Kidney (tissue), 14 donors: Measurements from ENCODE around the gene WDR46. TPM values are rescaled to one million over a fixed set of nuclear protein-coding genes. Genes with fewer than 3 reads are reported as not detected.

Experiments
- DNase-seq, 5 donors: peaks; one replicate each; pipeline ENCODE4 v3.0.0-alpha.2; 2013 to 2020
- FAIRE-seq: peaks from 2 replicates; lab custom pipeline; 2012; peaks lifted over from hg19 to GRCh38; lab: Jason Lieb, UNC
- H3K27ac ChIP-seq, 2 donors: one replicate each; pipeline ENCODE4 v1.7.0; 2013; ENCODE audit warnings: low read depth in 2 of 2, low read length in 2 of 2, inconsistent platforms in 1 of 2
- H3K27me3 ChIP-seq: one replicate; pipeline ENCODE4 v1.7.1; 2013; ENCODE audit warnings: low read length, inconsistent platforms; ENCODE audit not compliant: control insufficient read depth, insufficient read depth
- H3K36me3 ChIP-seq, 3 donors: one replicate each; pipeline versions ENCODE4 v1.7.0 to v1.7.1; 2013; ENCODE audit warnings: low read length in 3 of 3, control low read depth in 1 of 3, inconsistent platforms in 1 of 3; ENCODE audit not compliant: insufficient read depth in 3 of 3, control insufficient read depth in 2 of 3
- H3K4me1 ChIP-seq, 3 donors: one replicate each; pipeline versions ENCODE4 v1.7.0 to v1.7.1; 2013; ENCODE audit warnings: low read length in 3 of 3, inconsistent platforms in 1 of 3, low read depth in 1 of 3; ENCODE audit not compliant: control insufficient read depth in 2 of 3, insufficient read depth in 2 of 3
- H3K4me3 ChIP-seq, 3 donors: one replicate each; pipeline versions ENCODE4 v1.7.0 to v1.8.1; 2013; ENCODE audit warnings: low read length in 3 of 3, control low read depth in 1 of 3, inconsistent platforms in 1 of 3
- H3K9ac ChIP-seq, 3 donors: one replicate each; pipeline versions ENCODE4 v1.7.0 to v1.7.1; 2013; ENCODE audit warnings: low read length in 3 of 3, control low read depth in 1 of 3, inconsistent platforms in 1 of 3
- H3K9me3 ChIP-seq, 3 donors: one replicate each; pipeline versions ENCODE4 v1.7.0 to v1.7.1; 2013; ENCODE audit warnings: low read length in 3 of 3, control low read depth in 1 of 3, inconsistent platforms in 1 of 3; ENCODE audit not compliant: control insufficient read depth in 2 of 3, insufficient read depth in 1 of 3
- CTCF ChIP-seq: IDR thresholded peaks from 3 replicates; pipeline ENCODE4 v1.5.1; 2012; ENCODE audit warnings: mild to moderate bottlenecking, moderate library complexity, borderline replicate concordance; ENCODE audit not compliant: insufficient read depth; ENCODE audit errors: extremely low read depth
- intact Hi-C: fragments of 100-400 bp; cut with DNase I; formaldehyde crosslinking; loops from one replicate; pipeline ENCODE4 v1.11.1; 2022
- polyA plus RNA-seq: library from polyadenylated mRNA; stranded (reverse); fragments of 350-450 nt; fragmentation: Illumina TruSeq; extraction: RNeasy Lipid Tissue Mini Kit (QIAGEN cat#74804); gene quantifications from one replicate; pipeline ENCODE4 v1.2.3, GENCODE V29; 2014; ENCODE audit warnings: low read depth, low replicate concordance; ENCODE audit not compliant: insufficient read depth
- total RNA-seq: library from RNA; stranded (reverse); fragmentation: NEBNext Ultra II Directional; extraction: Animal tissue kit (Norgen Biotek cat#: 25700); gene quantifications from one replicate; pipeline ENCODE4 v1.2.1, GENCODE V29; 2021
- donor health status: control.
- donor health status: control.
- donor health status: control.
- donor health status: control.
- donor health status: control.
- donor health status: DM: yes; HTN: yes; CAD: no.
- donor health status: Normal renal cell carcinoma (clear cell type).

WDR46 gene
- total and polyA plus RNA-seq, 2 donors from 2014 or later = 40.3 to 46.5 TPM

- Histone ChIP-seq H3K27me3 (no peaks in the 10 kb centered on the region), H3K4me3 (peak overlapping the region; percentile 81 to 92 (median 91)), H3K36me3 (peaks cover 5 to 17% (median 11%) of the 10 kb centered on the region in 3 donors), H3K4me1 (peaks cover 0 to 21% (median 15%) of the 10 kb centered on the region in 3 donors), H3K27ac (peak overlapping the region; percentile 79), H3K9ac (peak overlapping the region in 2 of 3 donors; percentile 85 to 97), H3K9me3 (no peaks in the 10 kb centered on the region)
- FAIRE-seq (no peak), DNase-seq (peak in 1 of 5 donors; percentile 81)
- no peak for TF ChIP-seq CTCF
- intact Hi-C loops = no loop called here
These were observed 34.5 kb upstream of the WDR46 start for GRCh38 chr6:33323623-33323948.

GRCh38 chr6:33321227-33321626 lies 32.2 kb upstream of the WDR46 start:
- Histone ChIP-seq H3K4me3 (no peak overlapping the region), H3K27me3 (no peaks in the 10 kb centered on the region), H3K36me3 (peaks cover 5 to 17% (median 11%) of the 10 kb centered on the region in 3 donors), H3K9ac (peak overlapping the region in 1 of 3 donors; percentile 97), H3K9me3 (no peaks in the 10 kb centered on the region), H3K4me1 (peaks cover 0 to 27% (median 21%) of the 10 kb centered on the region in 3 donors), H3K27ac (no peak overlapping the region)
- FAIRE-seq (no peak), DNase-seq (no peak)
- intact Hi-C loops = no loop called here
- TF ChIP-seq CTCF = no peak

- Histone ChIP-seq H3K27ac (no peak overlapping the region), H3K27me3 (no peaks in the 10 kb centered on the region), H3K9ac (no peak overlapping the region), H3K9me3 (no peaks in the 10 kb centered on the region), H3K4me3 (no peak overlapping the region), H3K4me1 (peaks cover 0 to 29% (median 21%) of the 10 kb centered on the region in 3 donors), H3K36me3 (peaks cover 5 to 17% (median 11%) of the 10 kb centered on the region in 3 donors)
- intact Hi-C loops = no loop called here
- no peak for FAIRE-seq
- TF ChIP-seq CTCF = no peak
- DNase-seq = peak in 3 of 5 donors; percentile 22 to 61 (median 22)
These were observed 31.5 kb upstream of the WDR46 start for GRCh38 chr6:33320315-33321181.
